GM13976 (cell line): ENCODE results near the gene CFAP299.
"Not testable (repeated sequence)": the region's sequence is repeated elsewhere in the genome, so short reads cannot be mapped to it uniquely, and the experiment has no call there.

Experiments used
- DNase-seq: peaks from one replicate; pipeline ENCODE4 v3.0.0; 2012; ENCODE audit warnings: low spot score
- CTCF ChIP-seq: IDR thresholded peaks from 2 replicates; pipeline ENCODE4 v1.5.1; 2012; ENCODE audit warnings: borderline replicate concordance, mild to moderate bottlenecking; ENCODE audit not compliant: insufficient read depth; ENCODE audit errors: extremely low read depth, missing control alignments, control extremely low read depth
- in situ Hi-C: fragments of 300-500 bp; cut with MboI; formaldehyde crosslinking; loops from one replicate; pipeline ENCODE4 v1.12.0; 2022; ENCODE audit warnings: low sequenced_read_pairs, mixed read lengths, inconsistent platforms; ENCODE audit not compliant: unreplicated experiment

CFAP299 gene

GRCh38 chr4:80798082-80798481 is 462.6 kb downstream of the CFAP299 start:
- TF ChIP-seq CTCF = no peak
- no peak for DNase-seq
- in situ Hi-C loops = no loop called here

GRCh38 chr4:80800719-80801118 is 465.2 kb downstream of the CFAP299 start:
- DNase-seq, in situ Hi-C loops: not testable (repeated sequence)

- no peak for TF ChIP-seq CTCF
- DNase-seq = no peak
- in situ Hi-C loops = no loop called here
Observed at GRCh38 chr4:80803337-80803736, 467.8 kb downstream of the CFAP299 start.

GRCh38 chr4:80806472-80806871 is 470.9 kb downstream of the CFAP299 start:
- TF ChIP-seq CTCF = no peak
- in situ Hi-C loops = no loop called here
- no peak for DNase-seq

GRCh38 chr4:80809039-80809729 is 473.7 kb downstream of the CFAP299 start:
- no peak for TF ChIP-seq CTCF
- DNase-seq = no peak
- in situ Hi-C loops = no loop called here

GRCh38 chr4:80811406-80811805 is 475.9 kb downstream of the CFAP299 start:
- in situ Hi-C loops = no loop called here
- no peak for TF ChIP-seq CTCF
- no peak for DNase-seq

- no peak for DNase-seq
- no peak for TF ChIP-seq CTCF
- in situ Hi-C loops = no loop called here
Observed at GRCh38 chr4:80812145-80812544, 476.6 kb downstream of the CFAP299 start.
